ENCODE data around the gene TLCD3A.
A peak's percentile ranks its signal among the peaks of the same experiment; 100 is the strongest.
"Not testable (repeated sequence)": the region's sequence is repeated elsewhere in the genome, so short reads cannot be mapped to it uniquely, and the experiment has no call there.

The TLCD3A gene

GRCh38 chr17:789931-790873, 57.8 kb downstream of the TLCD3A start:
- DNase-seq: not testable (repeated sequence)

GRCh38 chr17:790874-791247, 58.5 kb downstream of the TLCD3A start:
- DNase-seq: not testable (repeated sequence)

GRCh38 chr17:791829-792228, 59.4 kb downstream of the TLCD3A start:
- DNase-seq: no peak

DNA sequence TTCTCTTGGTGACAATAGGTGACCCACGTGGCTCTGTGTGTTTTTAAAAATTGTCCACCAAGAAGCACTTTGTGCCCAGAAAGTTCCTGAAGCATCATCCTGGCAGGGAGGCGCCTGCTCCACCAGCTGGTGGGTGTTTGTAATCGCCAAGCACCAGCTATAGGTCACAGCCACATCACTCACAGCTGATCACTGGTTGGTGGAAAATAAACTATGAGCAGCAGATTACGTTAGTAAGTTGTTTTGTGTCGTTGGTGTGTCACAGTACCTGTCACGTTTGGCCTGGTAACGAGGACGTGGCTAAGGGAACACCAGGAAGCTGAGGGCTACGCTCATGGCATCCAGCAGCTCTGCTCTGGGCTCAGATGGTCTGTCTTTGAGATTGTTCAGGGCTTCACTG, 59.9 kb downstream of the TLCD3A start:
- DNase-seq: peak; percentile 12

Measured in HCEC 1CT (cell line).